Activated naive CD8-positive, alpha-beta T cell treated with anti-CD3 and anti-CD28 coated beads, Interleukin-2, amount 10 ng/mL, durations not matched to agents 7 days and 5 days (primary cell): Measurements from ENCODE around the gene PTPRN2. TPM values are rescaled to one million over a fixed set of nuclear protein-coding genes. Genes with fewer than 3 reads are reported as not detected.

Experiments used
- ATAC-seq: fragments of 150-1000 bp; cut with Tn5 transposase; one replicate; pipeline ENCODE4 v1.10.0; 2021; ENCODE audit warnings: low read depth, moderate library complexity
- POLR2A ChIA-PET: fragments of 350-600 bp; sonication (Branson Sonifier 250); formaldehyde crosslinking; loops from one replicate; lab custom pipeline; 2021; ENCODE audit warnings: antibody characterized with exemption; lab: Charles Lee
- DNase-seq: peaks from one replicate; pipeline ENCODE4 v3.0.0; 2021
- H3K27ac Mint-ChIP-seq: one replicate; pipeline ENCODE4 v1.8.0; 2022; ENCODE audit warnings: mild to moderate bottlenecking, mixed read lengths
- H3K27me3 Mint-ChIP-seq: one replicate; pipeline ENCODE4 v1.8.0; 2022; ENCODE audit warnings: mild to moderate bottlenecking, moderate library complexity, mixed read lengths
- H3K36me3 Mint-ChIP-seq: one replicate; pipeline ENCODE4 v1.8.0; 2021; ENCODE audit warnings: mild to moderate bottlenecking, mixed read lengths
- H3K4me1 Mint-ChIP-seq: one replicate; pipeline ENCODE4 v1.8.0; 2021; ENCODE audit warnings: mixed read lengths
- H3K4me3 Mint-ChIP-seq: one replicate; pipeline ENCODE4 v1.8.0; 2022; ENCODE audit warnings: mild to moderate bottlenecking, moderate library complexity, mixed read lengths
- H3K9me3 Mint-ChIP-seq: one replicate; pipeline ENCODE4 v1.8.0; 2021; ENCODE audit warnings: mixed read lengths
- total RNA-seq, 2 experiments: library from RNA; stranded (reverse); gene quantifications; one replicate each; pipeline ENCODE4 v1.2.3, GENCODE V29; 2021

PTPRN2 gene
- total RNA-seq, 2 experiments from 2014 or later, result 4.5 to 4.9 TPM

GRCh38 chr7:158002486-158003080 is 585.0 kb downstream of the PTPRN2 start:
- Mint-ChIP-seq H3K27me3 (no peaks in the 10 kb centered on the region), H3K27ac (no peak overlapping the region), H3K9me3 (no peaks in the 10 kb centered on the region), H3K4me1 (peaks cover 7% of the 10 kb centered on the region), H3K4me3 (no peak overlapping the region), H3K36me3 (no peaks in the 10 kb centered on the region)
- ATAC-seq (no peak), DNase-seq (no peak)
- POLR2A ChIA-PET, result no interaction called here

GRCh38 chr7:158001621-158002320 is 585.9 kb downstream of the PTPRN2 start:
- Mint-ChIP-seq H3K4me1 (peaks cover 7% of the 10 kb centered on the region), H3K27ac (no peak overlapping the region), H3K9me3 (no peaks in the 10 kb centered on the region), H3K4me3 (no peak overlapping the region), H3K36me3 (no peaks in the 10 kb centered on the region), H3K27me3 (no peaks in the 10 kb centered on the region)
- DNase-seq (no peak), ATAC-seq (no peak)
- POLR2A ChIA-PET, result no interaction called here

- Mint-ChIP-seq H3K4me3 (no peak overlapping the region), H3K27me3 (no peaks in the 10 kb centered on the region), H3K36me3 (no peaks in the 10 kb centered on the region), H3K4me1 (peaks cover 7% of the 10 kb centered on the region), H3K9me3 (no peaks in the 10 kb centered on the region), H3K27ac (no peak overlapping the region)
- no peak for ATAC-seq
- no peak for DNase-seq
- POLR2A ChIA-PET, result no interaction called here
Measured at GRCh38 chr7:158001003-158001402, 586.6 kb downstream of the PTPRN2 start.

GRCh38 chr7:158000160-158000559 is 587.5 kb downstream of the PTPRN2 start:
- ATAC-seq, result no peak
- Mint-ChIP-seq H3K27me3 (no peaks in the 10 kb centered on the region), H3K4me1 (peaks cover 3% of the 10 kb centered on the region), H3K9me3 (no peaks in the 10 kb centered on the region), H3K27ac (no peak overlapping the region), H3K36me3 (no peaks in the 10 kb centered on the region), H3K4me3 (no peak overlapping the region)
- no peak for DNase-seq
- POLR2A ChIA-PET, result no interaction called here

- Mint-ChIP-seq H3K4me1 (no peaks in the 10 kb centered on the region), H3K9me3 (no peaks in the 10 kb centered on the region), H3K27ac (no peak overlapping the region), H3K36me3 (no peaks in the 10 kb centered on the region), H3K4me3 (no peak overlapping the region), H3K27me3 (no peaks in the 10 kb centered on the region)
- ATAC-seq (no peak), DNase-seq (no peak)
- POLR2A ChIA-PET, result no interaction called here
Measured at GRCh38 chr7:157998884-157999552, 588.6 kb downstream of the PTPRN2 start.

GRCh38 chr7:157997471-157997870 is 590.2 kb downstream of the PTPRN2 start:
- POLR2A ChIA-PET, result no interaction called here
- ATAC-seq (no peak), DNase-seq (no peak)
- no peaks in the 10 kb centered on the region for H3K9me3 Mint-ChIP-seq
- no peak overlapping the region for H3K27ac Mint-ChIP-seq
- no peak overlapping the region for H3K4me3 Mint-ChIP-seq
- H3K36me3 Mint-ChIP-seq, result no peaks in the 10 kb centered on the region
- H3K27me3 Mint-ChIP-seq, result no peaks in the 10 kb centered on the region
- H3K4me1 Mint-ChIP-seq, result no peaks in the 10 kb centered on the region

GRCh38 chr7:157997080-157997440 is 590.6 kb downstream of the PTPRN2 start:
- ATAC-seq (no peak), DNase-seq (no peak)
- H3K9me3 Mint-ChIP-seq, result no peaks in the 10 kb centered on the region
- no peak overlapping the region for H3K27ac Mint-ChIP-seq
- no peaks in the 10 kb centered on the region for H3K27me3 Mint-ChIP-seq
- POLR2A ChIA-PET, result no interaction called here
- H3K36me3 Mint-ChIP-seq, result no peaks in the 10 kb centered on the region
- H3K4me1 Mint-ChIP-seq, result no peaks in the 10 kb centered on the region
- no peak overlapping the region for H3K4me3 Mint-ChIP-seq

GRCh38 chr7:157996359-157997079 is 591.1 kb downstream of the PTPRN2 start:
- Mint-ChIP-seq H3K36me3 (no peaks in the 10 kb centered on the region), H3K4me1 (no peaks in the 10 kb centered on the region), H3K4me3 (no peak overlapping the region), H3K9me3 (no peaks in the 10 kb centered on the region), H3K27ac (no peak overlapping the region), H3K27me3 (no peaks in the 10 kb centered on the region)
- ATAC-seq (no peak), DNase-seq (no peak)
- POLR2A ChIA-PET, result no interaction called here

- Mint-ChIP-seq H3K9me3 (no peaks in the 10 kb centered on the region), H3K27ac (no peak overlapping the region), H3K36me3 (no peaks in the 10 kb centered on the region), H3K4me1 (no peaks in the 10 kb centered on the region), H3K4me3 (no peak overlapping the region), H3K27me3 (no peaks in the 10 kb centered on the region)
- ATAC-seq, result no peak
- DNase-seq, result no peak
- POLR2A ChIA-PET, result no interaction called here
Measured at GRCh38 chr7:157995815-157996214, 591.8 kb downstream of the PTPRN2 start.

GRCh38 chr7:157994319-157994718 is 593.3 kb downstream of the PTPRN2 start:
- no peak overlapping the region for H3K4me3 Mint-ChIP-seq

GRCh38 chr7:157993406-157994105 is 594.1 kb downstream of the PTPRN2 start:
- POLR2A ChIA-PET, result no interaction called here
- ATAC-seq, result no peak
- Mint-ChIP-seq H3K36me3 (no peaks in the 10 kb centered on the region), H3K4me3 (no peak overlapping the region), H3K27ac (no peak overlapping the region), H3K9me3 (no peaks in the 10 kb centered on the region), H3K27me3 (no peaks in the 10 kb centered on the region), H3K4me1 (no peaks in the 10 kb centered on the region)
- DNase-seq, result no peak

More at GRCh38 chr7:157994319-157994718, 593.3 kb downstream of the PTPRN2 start:
- Mint-ChIP-seq H3K9me3 (no peaks in the 10 kb centered on the region), H3K36me3 (no peaks in the 10 kb centered on the region), H3K27ac (no peak overlapping the region), H3K27me3 (no peaks in the 10 kb centered on the region), H3K4me1 (no peaks in the 10 kb centered on the region)
- no peak for ATAC-seq
- no peak for DNase-seq
- POLR2A ChIA-PET, result no interaction called here

- Mint-ChIP-seq H3K27ac (no peak overlapping the region), H3K4me1 (no peaks in the 10 kb centered on the region), H3K36me3 (no peaks in the 10 kb centered on the region), H3K4me3 (no peak overlapping the region), H3K9me3 (no peaks in the 10 kb centered on the region), H3K27me3 (no peaks in the 10 kb centered on the region)
- DNase-seq, result no peak
- POLR2A ChIA-PET, result no interaction called here
- ATAC-seq, result no peak
Measured at GRCh38 chr7:157992511-157993160, 595.0 kb downstream of the PTPRN2 start.

GRCh38 chr7:157991761-157992160 is 595.9 kb downstream of the PTPRN2 start:
- Mint-ChIP-seq H3K4me1 (no peaks in the 10 kb centered on the region), H3K27me3 (no peaks in the 10 kb centered on the region), H3K9me3 (no peaks in the 10 kb centered on the region), H3K36me3 (no peaks in the 10 kb centered on the region), H3K27ac (no peak overlapping the region), H3K4me3 (no peak overlapping the region)
- POLR2A ChIA-PET, result no interaction called here
- DNase-seq, result no peak
- no peak for ATAC-seq
